Activated CD8-positive, alpha-beta memory T cell treated with anti-CD3 and anti-CD28 coated beads, Interleukin-2, amount 50 U/mL, for 4 hours (primary cell): ENCODE measurements around the gene TNFRSF13B.
"Not testable (repeated sequence)": the region's sequence is repeated elsewhere in the genome, so short reads cannot be mapped to it uniquely, and the experiment has no call there.

Experiments
- DNase-seq: peaks from one replicate; pipeline ENCODE4 v3.0.0-alpha.2; 2020

TNFRSF13B gene

GRCh38 chr17:16986391-16986790 is 14.5 kb upstream of the TNFRSF13B start:
- no peak for DNase-seq

DNA sequence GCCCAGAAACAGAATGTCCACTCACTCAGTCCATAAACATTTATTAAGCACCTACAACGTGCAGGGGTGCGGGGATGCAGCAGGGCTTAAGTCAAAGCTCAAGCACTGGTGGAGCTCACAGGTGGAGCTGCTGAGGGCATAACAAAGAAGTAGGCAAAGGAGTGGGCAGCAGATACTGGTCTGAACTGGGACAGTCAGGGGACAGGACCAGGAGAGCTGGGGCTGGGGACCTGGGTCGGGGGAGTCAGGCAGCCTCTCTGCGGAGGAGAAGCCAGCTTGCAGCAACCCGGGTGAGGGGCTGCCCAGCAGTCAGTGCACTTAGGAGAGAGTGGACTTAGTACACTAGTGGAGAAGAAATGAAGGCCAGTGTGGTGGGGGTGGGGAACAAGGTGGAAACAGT is 10.0 kb upstream of the TNFRSF13B start:
- DNase-seq = no peak

DNA sequence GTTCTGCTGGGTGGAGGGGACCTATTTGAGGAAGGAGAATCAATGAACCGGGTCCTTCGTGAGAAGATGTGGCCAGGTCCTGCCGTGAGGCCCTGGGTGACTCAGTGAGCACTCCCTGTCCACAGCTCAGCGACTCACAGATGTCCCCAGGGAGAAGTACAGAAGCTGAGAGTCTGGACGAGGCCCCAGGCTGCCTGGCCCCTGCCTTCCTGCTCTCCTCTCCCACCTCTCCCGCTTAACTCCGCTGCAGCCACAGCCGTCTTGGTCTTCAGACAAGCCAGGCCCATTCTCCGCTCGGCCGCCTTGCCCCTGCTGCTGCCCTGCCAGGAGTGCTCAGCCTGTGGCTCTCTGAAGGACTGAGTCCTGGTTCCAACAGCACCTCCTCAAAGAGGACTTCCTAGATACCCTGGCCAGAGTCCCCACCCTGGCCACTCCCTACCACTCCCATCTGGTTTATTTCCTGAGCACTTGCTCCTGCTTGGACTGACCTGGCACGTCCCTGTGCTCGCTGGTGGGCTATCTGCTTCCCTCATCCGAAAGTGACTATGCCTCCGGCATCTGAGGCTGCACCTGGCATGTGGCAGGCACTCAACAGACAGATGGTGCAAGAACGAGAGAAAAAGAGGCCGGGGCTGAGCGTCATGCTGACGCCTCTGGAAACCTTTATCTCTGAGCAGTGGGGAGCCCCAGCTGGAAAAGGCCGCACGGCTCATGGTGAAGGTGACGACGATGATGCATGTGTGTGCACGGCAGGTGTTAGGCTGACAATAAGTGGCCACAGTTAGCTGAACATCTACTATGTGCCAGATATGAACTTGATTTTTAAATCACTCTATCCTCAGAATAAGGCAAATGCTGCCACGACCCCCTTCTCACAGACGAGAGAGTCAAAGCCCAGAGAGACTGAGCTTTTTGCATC is 9.2 kb upstream of the TNFRSF13B start:
- DNase-seq = no peak

DNA sequence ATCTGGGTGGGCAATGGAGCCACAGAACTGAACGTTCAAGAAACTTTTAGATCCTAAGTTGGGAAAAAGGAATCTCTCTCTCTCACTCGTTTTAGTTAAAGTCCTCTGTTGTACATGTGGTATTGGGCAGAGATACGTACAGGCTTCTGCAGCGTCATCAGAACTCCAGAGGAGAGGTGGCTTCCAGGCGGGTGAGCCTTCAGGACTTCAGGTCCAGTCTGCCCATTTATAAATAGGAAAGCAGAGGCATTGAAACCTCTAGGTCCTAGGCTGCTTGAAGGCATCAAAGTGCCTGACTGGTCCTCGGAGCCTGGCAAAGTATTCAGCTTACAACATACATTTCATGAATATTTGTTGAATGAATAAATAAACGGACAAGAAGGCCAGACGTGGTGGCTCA is 8.1 kb upstream of the TNFRSF13B start:
- DNase-seq = no peak

DNA sequence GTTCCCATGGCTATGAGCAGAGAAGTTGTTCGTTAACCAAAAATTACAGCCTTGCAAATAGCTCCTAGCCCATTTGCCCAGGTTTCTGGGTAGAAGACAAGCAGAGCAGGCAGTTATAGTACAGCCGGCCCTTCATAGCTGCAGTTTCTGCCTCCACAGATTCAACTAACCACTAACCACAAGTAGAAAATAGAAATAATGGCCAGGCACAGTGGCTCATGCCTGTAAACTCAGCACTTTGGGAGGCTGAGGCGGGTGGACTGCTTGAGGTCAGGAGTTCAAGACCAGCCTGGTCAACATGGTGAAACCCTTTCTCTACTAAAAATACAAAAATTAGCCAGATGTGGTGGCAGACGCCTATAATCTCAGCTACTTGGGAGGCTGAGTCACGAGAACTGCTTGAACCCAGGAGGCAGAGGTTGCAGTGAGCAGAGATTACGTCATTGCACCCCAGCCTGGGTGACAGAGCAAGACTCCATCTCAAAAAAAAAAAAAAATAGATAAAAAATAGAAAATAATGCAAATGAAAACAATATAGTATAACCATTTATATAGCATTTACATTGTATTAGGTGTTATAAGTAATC is 7.4 kb upstream of the TNFRSF13B start:
- not testable (repeated sequence) for DNase-seq

GRCh38 chr17:16977932-16978331 is 6.0 kb upstream of the TNFRSF13B start:
- no peak for DNase-seq

- DNase-seq = no peak
Measured at GRCh38 chr17:16976725-16977550, 5.0 kb upstream of the TNFRSF13B start.

DNA sequence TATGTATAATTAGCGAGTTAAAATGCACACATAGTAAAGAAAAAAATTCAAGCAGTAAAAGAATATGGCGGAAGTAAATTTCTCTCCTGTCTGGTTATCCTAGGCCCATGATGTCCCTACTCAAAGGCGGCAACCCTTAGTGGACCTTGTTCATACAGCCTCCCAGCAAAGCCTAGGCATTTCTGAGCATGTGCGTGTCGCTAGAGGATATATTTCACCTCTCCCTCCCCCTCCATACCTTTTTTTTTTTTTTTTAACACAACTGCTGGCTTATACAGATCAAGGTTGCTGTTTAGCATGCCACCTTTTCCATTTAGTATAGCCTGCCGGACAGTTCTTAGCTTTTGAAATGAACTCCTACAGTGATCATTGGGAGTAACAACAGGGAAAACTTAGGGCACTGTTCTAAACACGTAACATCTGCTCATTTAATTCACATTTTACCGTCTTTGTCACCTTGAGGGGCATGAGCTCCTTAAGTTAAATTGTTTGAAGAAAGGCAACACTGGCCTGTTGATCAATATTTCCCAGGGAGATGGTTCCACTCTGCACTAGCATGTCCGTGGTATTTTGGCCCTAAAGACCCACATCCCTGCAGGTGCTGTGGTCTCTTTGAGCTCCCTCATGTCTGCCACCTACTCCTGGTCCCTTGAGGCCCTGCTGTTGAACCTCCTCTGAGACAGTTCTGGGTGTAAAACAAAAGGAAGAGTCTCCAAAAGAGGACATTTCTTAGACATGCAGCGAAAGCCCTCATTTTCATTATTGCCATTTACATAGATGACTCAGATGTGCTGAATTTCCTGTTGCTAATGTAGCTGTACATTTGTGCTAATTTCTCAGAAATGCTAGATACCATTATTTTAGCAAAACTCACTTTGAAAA is 4.1 kb upstream of the TNFRSF13B start:
- no peak for DNase-seq

DNA sequence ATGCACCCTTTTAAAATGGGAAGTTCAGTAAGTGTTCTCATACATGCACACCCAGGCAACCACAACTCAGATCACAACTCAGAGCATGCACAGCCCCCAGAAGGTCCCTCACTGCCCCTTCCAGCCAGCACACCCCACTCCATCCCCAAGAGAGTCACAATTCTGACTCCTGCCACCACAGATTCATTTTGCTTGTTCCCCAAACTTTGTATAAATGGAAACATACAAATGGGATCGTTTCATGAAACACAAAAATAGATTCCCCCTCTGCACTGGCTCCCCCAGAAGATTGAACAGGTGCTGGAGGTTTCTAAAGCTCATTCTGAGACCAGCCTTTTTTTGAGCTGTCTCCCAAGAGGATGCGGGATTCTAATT is 3.3 kb upstream of the TNFRSF13B start:
- no peak for DNase-seq

- no peak for DNase-seq
Measured at GRCh38 chr17:16974569-16975276, 2.8 kb upstream of the TNFRSF13B start.

- no peak for DNase-seq
Measured at GRCh38 chr17:16973760-16974540, 2.0 kb upstream of the TNFRSF13B start.

- DNase-seq = not testable (repeated sequence)
Measured at GRCh38 chr17:16973043-16973442, 1.1 kb upstream of the TNFRSF13B start.

DNA sequence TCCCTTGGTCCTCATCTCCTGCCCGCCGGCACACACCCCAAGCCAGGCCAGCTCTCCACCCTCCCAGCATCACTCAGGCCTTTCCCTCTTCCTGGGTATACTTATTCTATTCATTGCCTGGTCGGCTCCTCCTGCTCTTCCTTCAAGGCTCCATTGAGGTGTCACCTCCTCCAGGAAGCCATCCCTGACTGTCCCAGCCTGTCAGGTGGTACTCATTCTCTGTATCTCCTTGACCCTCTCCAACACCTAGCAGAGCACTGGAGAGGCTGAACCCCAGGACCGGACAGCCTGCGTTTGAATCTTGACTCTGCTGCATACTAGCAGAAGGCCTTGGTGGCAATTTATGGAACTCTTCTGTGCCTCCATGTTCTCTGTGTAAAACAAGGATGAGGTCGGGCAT is 428 bp upstream of the TNFRSF13B start:
- DNase-seq = no peak

DNA sequence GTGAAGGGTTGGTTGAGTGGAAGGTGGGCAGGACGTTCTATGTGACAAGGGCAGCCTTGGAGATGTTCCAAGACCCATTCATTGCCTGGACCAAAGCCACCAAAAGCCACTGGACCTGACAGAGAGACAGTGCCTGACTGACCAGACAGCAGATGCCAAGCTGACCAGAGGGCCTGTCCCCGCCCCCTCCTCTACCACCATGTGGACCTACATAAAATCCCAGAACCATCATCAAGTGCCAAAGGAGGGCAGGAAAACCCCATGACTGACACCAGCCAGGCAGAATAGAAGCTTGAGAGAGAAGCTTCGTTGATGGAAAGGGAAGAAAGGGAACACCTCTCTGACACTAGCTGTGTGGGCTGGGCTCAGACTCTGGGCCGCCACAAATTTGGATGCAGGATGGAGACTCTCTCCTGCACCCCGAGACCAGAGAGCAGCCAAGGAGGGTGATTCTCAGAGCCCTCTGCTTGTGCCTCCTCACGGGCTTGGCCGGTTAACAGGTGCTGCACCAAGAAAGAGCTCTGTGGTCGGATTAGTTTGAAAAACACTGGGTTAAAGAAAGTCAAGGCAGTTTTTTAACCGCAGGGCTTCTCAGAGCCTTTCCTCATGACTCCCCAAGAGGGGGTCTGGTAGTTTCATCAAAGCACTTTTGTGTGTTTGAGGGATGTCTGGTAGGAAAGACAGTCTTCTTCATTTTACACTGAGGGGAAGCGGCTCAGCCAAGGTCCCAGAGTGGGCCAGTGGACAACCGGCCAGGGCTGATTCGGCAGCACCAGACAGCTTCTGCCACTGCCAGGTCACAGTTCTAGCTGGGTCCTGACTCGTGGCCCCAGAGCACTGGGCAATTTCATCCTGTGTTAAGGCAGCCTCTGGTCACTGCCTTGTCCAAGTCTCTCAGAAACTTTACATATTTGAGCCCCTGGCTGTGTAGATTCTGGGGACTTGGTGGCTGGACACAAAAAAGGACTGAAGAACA is 1.7 kb downstream of the TNFRSF13B start:
- no peak for DNase-seq

GRCh38 chr17:16968786-16969185 is 3.1 kb downstream of the TNFRSF13B start:
- no peak for DNase-seq

GRCh38 chr17:16962804-16963203 is 9.1 kb downstream of the TNFRSF13B start:
- DNase-seq = no peak

GRCh38 chr17:16961792-16962191 is 10.1 kb downstream of the TNFRSF13B start:
- no peak for DNase-seq

DNA sequence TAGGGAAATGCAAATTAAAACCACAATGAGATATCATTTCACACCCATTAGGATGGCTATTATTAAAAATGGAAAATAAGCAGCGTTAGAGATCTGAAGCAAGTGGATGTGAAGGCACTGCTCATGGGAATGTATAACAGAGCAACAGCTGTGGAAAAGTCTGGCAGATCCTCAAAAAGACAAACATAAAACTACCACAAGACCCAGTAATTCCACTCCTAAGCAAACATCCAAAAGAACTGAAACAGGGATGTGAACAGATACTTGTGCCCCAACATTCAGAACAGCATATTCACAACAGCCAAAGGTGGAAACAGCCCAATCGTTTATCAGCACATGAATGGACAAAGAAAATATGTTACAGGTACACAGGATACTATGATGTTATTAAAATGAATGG is 10.9 kb downstream of the TNFRSF13B start:
- not testable (repeated sequence) for DNase-seq

GRCh38 chr17:16955011-16955410 is 16.9 kb downstream of the TNFRSF13B start:
- not testable (repeated sequence) for DNase-seq

DNA sequence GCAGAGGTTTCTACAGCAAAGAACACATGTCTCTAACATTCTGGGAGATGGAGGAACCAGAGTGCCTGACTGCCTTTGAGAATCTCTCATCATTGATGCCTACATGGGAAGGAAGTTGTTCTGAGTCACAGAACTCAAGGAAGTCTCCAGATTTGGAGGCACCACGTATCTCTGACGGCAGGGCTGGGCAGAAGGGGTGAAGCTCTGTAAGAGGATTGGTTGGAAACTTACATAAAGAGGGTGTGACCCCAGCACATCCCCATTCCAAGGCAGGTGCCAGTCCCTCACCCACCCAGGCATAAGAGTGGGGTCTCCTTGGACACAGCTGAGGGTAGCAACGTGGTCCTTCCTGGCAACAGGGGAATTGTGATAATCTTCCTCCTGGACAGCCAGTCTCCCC is 17.4 kb downstream of the TNFRSF13B start:
- DNase-seq = no peak
